ENCODE results near the gene TBRG1.

TBRG1 gene

DNA sequence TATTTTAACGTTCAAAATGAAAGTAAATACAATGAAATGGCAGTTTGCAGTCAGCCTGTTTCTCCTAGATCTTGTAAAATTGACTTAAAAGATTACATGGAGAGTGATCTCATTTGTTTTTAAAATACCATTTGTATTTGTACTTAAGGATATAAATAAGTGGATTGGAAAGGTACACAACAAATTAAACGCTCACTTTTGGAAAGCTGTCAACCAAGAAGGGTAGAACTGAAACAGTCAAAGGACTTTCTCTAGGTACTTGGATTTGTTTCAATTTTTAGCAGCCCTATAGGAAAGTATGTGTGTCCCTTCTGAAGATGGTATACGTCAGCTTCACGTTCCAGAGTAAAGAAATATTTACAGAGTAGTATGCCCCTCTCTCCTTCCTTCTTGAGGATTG lies 7.3 kb downstream of the TBRG1 start:
- no peak for DNase-seq (ENCODE audit: low read depth)
- H3K4me3 ChIP-seq (ENCODE audit: low read depth, low read length): no peak overlapping the region
- in situ Hi-C loops (cut with HindIII; ENCODE audit: low sequenced_read_pairs): no loop called here
- TF ChIP-seq, protein P1, sequence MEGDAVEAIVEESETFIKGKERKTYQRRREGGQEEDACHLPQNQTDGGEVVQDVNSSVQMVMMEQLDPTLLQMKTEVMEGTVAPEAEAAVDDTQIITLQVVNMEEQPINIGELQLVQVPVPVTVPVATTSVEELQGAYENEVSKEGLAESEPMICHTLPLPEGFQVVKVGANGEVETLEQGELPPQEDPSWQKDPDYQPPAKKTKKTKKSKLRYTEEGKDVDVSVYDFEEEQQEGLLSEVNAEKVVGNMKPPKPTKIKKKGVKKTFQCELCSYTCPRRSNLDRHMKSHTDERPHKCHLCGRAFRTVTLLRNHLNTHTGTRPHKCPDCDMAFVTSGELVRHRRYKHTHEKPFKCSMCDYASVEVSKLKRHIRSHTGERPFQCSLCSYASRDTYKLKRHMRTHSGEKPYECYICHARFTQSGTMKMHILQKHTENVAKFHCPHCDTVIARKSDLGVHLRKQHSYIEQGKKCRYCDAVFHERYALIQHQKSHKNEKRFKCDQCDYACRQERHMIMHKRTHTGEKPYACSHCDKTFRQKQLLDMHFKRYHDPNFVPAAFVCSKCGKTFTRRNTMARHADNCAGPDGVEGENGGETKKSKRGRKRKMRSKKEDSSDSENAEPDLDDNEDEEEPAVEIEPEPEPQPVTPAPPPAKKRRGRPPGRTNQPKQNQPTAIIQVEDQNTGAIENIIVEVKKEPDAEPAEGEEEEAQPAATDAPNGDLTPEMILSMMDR (IDR thresholded peaks at IDR 0.05; ENCODE audit: low read depth, low read length, missing control alignments): no peak

DNA sequence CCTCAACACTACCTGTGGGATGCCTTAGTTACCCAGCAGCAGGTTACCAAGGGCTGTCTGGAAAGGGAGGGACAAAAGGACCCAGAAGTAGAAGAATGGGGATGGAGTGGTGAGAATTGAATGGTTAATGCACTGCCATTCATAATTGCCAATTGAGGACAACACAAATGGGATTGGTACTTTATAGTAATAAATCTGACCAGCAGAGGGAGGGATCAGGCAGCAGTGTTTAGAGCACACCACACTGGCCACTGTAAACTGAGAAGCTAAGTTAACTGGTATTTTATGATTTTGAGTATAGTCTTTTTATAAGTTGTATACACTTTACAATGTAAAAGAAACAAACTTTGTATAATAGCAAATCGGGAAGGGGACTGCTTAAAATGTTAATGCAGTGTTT lies 10.7 kb downstream of the TBRG1 start:
- in situ Hi-C loops (cut with HindIII; ENCODE audit: low sequenced_read_pairs): no loop called here
- DNase-seq (ENCODE audit: low read depth): no peak
- H3K4me3 ChIP-seq (ENCODE audit: low read depth, low read length): no peak overlapping the region
- TF ChIP-seq, protein P1 (IDR thresholded peaks at IDR 0.05; ENCODE audit: low read depth, low read length, missing control alignments): peak; percentile 50

DNA sequence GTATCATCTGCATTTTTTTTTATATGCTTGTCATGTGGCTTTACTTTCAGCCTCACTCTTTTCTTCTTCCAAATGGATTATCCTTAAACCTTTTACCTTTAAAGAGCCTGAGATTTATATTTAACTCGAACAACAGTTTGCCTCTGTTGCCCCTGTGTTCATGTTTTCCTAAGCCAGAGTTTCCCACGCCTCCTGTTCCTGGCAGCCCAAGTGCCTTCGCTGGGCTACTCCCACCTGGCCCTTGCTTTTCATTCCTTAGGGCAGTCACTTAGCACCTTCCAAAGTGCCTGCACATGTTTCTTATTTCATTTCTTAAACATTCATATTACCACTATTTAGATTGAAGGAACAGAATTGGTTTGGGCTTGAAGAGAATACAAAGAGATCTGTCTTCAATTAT lies 13.3 kb downstream of the TBRG1 start:
- DNase-seq (ENCODE audit: low read depth): no peak
- TF ChIP-seq, protein P1 (IDR thresholded peaks at IDR 0.05; ENCODE audit: low read depth, low read length, missing control alignments): no peak
- in situ Hi-C loops (cut with HindIII; ENCODE audit: low sequenced_read_pairs): no loop called here
- no peak overlapping the region for H3K4me3 ChIP-seq (ENCODE audit: low read depth, low read length)

DNA sequence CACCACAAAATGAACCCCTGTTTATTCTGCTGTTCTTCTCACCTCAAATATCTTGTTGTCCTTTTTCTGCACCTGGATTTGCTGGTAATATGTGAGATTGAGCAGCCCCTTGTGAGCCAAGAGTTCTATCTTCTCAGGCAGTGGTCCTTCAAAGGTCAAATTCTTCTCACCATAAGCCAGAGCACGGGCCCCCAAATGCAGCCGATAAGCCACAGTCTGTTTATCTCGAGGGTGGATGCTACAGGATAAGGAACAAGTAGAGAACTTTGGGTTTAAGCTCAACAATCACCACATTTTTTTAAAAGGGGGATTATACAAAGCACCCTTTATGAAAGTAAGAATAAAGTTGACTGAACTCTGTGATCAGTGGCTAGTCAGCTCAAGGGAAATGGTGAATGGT lies 15.8 kb downstream of the TBRG1 start:
- no peak overlapping the region for H3K4me3 ChIP-seq (ENCODE audit: low read depth, low read length)
- TF ChIP-seq, protein P1 (IDR thresholded peaks at IDR 0.05; ENCODE audit: low read depth, low read length, missing control alignments): no peak
- no peak for DNase-seq (ENCODE audit: low read depth)
- in situ Hi-C loops (cut with HindIII; ENCODE audit: low sequenced_read_pairs): no loop called here

DNA sequence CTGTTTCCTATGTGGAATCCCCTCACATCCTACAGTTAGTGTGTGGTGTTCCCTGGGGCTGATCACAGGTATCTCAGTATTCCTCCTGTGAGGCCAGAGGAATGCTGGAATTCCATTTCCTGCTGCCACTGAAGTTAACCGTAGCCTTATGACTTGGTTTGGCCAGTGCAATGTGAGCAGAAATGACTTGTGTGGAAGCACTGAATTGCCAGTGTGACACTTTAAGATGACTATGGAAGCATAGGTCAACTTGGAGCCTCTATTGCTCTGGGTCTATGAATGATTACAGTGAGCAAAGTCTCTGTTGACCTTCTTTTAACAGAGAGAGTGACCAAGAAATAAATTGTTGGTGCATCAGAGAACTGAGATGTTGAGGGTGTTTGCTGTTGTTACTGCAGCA lies 16.5 kb downstream of the TBRG1 start:
- in situ Hi-C loops (cut with HindIII; ENCODE audit: low sequenced_read_pairs): no loop called here
- TF ChIP-seq, protein P1 (IDR thresholded peaks at IDR 0.05; ENCODE audit: low read depth, low read length, missing control alignments): no peak
- DNase-seq (ENCODE audit: low read depth): no peak
- no peak overlapping the region for H3K4me3 ChIP-seq (ENCODE audit: low read depth, low read length)

DNA sequence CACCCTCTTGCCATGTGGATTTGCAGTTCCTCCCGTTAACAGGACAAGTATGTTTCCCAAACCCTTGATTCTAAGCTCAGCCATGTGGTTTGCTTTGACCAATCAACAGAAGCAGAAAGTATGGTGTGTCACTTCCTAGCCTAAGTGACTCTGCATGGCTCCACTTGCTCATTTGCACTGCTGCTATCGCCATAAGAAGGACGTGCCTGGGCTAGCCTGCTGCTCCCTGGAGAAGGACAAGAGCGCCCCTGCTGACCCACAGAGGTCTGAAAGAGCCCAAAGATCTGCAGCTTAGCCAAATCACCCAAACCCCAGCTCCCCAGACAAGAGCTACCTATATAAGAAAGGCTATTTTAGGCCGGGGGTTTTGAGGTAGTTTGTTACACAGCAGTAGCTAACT lies 18.0 kb downstream of the TBRG1 start:
- H3K4me3 ChIP-seq (ENCODE audit: low read depth, low read length): no peak overlapping the region
- in situ Hi-C loops (cut with HindIII; ENCODE audit: low sequenced_read_pairs): no loop called here
- TF ChIP-seq, protein P1 (IDR thresholded peaks at IDR 0.05; ENCODE audit: low read depth, low read length, missing control alignments): no peak
- DNase-seq (ENCODE audit: low read depth): no peak

DNA sequence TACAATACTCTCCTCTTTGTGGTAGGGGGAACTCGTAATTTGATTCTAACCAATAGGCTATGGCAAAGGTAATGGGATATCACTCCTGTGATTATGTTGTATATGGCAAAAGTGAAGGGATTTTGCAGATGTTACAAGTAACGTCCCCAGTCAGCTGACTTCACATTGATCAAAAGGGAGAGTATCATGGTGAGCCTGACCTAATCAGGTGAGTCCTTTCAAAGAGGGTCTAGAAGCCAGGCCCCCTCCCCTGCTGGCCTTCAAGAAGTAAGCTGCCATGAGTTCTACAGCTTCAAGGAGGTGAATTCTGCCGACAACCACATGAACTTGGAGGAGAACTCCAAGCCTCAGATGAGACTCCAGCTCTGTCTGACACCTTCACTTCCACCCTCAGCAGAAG lies 20.0 kb downstream of the TBRG1 start:
- in situ Hi-C loops (cut with HindIII; ENCODE audit: low sequenced_read_pairs): no loop called here
- no peak for DNase-seq (ENCODE audit: low read depth)
- TF ChIP-seq, protein P1 (IDR thresholded peaks at IDR 0.05; ENCODE audit: low read depth, low read length, missing control alignments): no peak
- no peak overlapping the region for H3K4me3 ChIP-seq (ENCODE audit: low read depth, low read length)

All from astrocyte of the cerebellum (primary cell).